ENCODE data around the gene CYP27A1.

DNA sequence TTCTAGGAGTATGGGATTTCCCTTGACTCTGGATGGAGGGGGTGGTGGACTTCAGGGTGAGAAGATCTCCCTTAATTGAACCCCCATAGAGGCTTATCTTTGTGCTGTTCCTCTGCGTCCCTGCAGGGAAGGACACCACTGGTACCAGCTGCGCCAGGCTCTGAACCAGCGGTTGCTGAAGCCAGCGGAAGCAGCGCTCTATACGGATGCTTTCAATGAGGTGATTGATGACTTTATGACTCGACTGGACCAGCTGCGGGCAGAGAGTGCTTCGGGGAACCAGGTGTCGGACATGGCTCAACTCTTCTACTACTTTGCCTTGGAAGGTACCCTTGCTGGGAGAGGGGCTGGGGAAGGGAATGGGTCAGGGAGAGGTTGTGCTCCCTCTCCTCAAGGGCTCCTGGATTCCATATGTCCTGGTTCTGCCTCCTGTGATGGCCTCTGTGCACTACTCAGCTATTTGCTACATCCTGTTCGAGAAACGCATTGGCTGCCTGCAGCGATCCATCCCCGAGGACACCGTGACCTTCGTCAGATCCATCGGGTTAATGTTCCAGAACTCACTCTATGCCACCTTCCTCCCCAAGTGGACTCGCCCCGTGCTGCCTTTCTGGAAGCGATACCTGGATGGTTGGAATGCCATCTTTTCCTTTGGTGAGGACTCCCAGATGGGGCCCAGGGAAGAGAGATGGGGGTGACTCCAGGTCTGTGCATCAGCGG is 30.3 kb downstream of the CYP27A1 start:
- TF ChIP-seq, protein P1, sequence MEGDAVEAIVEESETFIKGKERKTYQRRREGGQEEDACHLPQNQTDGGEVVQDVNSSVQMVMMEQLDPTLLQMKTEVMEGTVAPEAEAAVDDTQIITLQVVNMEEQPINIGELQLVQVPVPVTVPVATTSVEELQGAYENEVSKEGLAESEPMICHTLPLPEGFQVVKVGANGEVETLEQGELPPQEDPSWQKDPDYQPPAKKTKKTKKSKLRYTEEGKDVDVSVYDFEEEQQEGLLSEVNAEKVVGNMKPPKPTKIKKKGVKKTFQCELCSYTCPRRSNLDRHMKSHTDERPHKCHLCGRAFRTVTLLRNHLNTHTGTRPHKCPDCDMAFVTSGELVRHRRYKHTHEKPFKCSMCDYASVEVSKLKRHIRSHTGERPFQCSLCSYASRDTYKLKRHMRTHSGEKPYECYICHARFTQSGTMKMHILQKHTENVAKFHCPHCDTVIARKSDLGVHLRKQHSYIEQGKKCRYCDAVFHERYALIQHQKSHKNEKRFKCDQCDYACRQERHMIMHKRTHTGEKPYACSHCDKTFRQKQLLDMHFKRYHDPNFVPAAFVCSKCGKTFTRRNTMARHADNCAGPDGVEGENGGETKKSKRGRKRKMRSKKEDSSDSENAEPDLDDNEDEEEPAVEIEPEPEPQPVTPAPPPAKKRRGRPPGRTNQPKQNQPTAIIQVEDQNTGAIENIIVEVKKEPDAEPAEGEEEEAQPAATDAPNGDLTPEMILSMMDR (IDR thresholded peaks at IDR 0.05) = no peak
- TF ChIP-seq POLR2A (IDR thresholded peaks at IDR 0.05) = no peak
